GM18873 (cell line): Measurements from ENCODE around the gene RALA.

Experiments
- ATAC-seq: cut with Tn5 transposase; IDR thresholded peaks from one replicate; pipeline ENCODE4 v1.9.1; 2021; ENCODE audit warnings: mild to moderate bottlenecking, moderate library complexity, moderate number of reproducible peaks; ENCODE audit not compliant: unreplicated experiment, low FRiP score

The RALA gene, protein sequence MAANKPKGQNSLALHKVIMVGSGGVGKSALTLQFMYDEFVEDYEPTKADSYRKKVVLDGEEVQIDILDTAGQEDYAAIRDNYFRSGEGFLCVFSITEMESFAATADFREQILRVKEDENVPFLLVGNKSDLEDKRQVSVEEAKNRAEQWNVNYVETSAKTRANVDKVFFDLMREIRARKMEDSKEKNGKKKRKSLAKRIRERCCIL

DNA sequence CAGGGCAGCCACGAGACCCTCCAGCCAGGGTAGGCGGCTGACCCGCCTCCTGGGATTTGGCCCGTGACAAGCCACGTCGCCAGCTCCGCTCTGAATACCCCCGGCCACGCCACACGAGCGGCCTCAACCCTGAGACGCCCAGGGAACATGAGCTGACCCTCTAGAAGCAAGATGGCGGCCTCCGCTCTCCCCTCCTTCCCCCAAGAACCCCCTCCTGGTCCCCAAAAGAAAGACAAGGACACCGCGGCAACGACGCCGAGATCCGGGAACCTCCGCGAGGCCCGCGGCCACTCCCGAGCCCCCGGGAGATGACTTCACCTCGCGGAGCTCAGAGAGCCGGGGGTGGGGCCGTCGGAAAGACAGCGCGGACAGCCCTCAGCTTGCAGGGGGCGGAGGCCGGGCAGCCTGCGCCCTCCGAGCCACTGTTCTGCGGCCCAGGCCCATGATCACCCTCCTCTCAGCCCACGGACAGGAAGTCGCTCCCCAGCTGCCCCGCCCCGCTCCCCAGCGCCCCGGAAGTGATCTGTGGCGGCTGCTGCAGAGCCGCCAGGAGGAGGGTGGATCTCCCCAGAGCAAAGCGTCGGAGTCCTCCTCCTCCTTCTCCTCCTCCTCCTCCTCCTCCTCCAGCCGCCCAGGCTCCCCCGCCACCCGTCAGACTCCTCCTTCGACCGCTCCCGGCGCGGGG is at the start of gene RALA:
Gene RALA, plus strand, starts transcription at position 526 of the 685 bp plus-strand sequence. CDS start 63,096 bp downstream, outside the sequence.
- ATAC-seq = peak; percentile 83

GRCh38 chr7:39574673-39575349 is 48.6 kb upstream of the RALA start:
- no peak for ATAC-seq

DNA sequence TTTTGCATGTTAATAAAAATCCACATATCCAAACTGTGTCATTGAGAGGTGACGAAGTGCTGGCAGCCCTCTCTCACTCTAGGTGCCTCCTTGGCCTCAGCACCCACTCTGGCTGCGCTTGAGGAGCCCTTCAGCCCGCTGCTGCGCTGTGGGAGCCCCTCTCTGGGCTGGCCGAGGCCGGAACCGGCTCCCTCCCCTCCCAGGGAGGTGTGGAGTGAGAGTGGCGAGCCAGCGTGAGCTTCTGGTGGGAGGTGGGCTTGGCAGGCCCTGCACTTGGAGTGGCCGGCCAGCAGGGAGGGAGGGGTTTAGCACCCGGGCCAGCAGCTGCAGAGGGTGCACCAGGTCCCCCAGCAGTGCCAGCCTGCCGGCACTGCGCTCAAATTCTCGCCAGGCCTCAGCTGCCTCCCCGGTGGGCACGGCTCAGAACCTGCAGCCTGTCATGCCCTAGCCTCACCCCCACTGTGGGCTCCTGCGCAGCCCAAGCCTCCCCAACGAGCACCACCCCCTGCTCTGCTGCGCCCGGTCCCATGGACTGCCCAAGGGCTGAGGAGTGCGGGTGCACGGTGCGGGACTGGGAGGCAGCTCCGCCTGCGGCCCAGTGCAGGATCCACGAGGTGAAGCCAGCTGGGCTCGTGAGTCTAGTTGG is 46.0 kb upstream of the RALA start:
- ATAC-seq = no peak

GRCh38 chr7:39580149-39580874 is 43.1 kb upstream of the RALA start:
- peak; percentile 85 for ATAC-seq

GRCh38 chr7:39582536-39582935 is 40.8 kb upstream of the RALA start:
- no peak for ATAC-seq

DNA sequence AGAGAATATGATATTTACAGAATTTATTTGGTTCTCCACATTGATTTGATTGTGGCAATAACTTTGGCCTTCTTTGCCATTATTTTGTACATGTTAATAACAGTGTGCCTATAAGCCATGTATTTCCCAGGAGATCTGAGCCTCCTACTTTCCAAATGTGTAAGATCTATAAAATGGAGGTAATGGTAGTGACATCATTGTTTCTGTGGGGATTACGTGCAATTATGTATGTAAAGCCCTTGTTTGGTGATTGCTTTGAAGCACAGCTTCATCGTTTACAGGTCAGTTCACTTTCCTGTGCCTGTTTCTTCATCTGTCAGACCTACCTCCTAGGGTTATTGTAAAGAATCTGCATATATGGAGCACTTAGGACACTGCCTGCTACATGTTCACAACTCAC is 39.8 kb upstream of the RALA start:
- no peak for ATAC-seq

GRCh38 chr7:39587393-39587792 is 36.0 kb upstream of the RALA start:
- ATAC-seq = no peak

DNA sequence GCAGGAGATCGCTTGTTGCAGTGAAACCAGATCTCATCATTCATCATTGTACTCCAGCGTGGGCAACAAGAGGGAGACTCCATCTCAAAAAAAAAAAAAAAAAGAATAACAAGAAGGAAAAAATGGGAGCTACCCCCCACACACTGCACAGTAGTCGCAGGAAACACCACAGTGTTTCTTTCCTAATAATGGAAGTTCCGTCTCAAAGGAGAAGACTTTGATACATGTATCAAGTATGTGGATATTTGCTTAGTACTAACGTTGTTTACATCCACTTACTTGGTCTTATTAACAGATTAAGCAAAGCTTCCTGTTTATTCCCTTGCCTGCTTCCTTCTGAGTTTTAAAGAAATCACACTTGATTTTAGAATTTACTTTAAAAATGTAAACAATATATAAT is 35.0 kb upstream of the RALA start:
- ATAC-seq = no peak

GRCh38 chr7:39589323-39590111 is 33.9 kb upstream of the RALA start:
- ATAC-seq = peak; percentile 93

- no peak for ATAC-seq
Observed at GRCh38 chr7:39592586-39592985, 30.8 kb upstream of the RALA start.

GRCh38 chr7:39594988-39595620 is 28.3 kb upstream of the RALA start:
- no peak for ATAC-seq

DNA sequence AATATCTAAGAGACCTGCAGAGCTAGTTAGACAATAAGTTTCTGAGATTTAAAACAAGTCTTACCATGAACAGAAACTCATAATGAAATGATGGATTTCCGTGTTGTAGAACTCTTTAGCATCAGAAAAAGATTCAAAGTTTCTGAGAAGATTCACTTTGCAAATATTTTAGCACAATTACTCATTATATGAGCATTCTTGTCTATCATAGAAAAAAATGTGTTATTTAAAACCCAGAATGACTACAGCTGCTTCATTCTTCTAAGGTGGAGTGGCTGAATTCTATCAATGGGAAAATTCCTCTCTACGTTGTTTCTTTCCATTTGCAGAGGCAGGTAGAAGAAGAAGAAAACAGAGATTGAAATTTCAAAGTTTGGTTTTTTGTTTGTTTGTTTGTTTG is 21.0 kb upstream of the RALA start:
- no peak for ATAC-seq

DNA sequence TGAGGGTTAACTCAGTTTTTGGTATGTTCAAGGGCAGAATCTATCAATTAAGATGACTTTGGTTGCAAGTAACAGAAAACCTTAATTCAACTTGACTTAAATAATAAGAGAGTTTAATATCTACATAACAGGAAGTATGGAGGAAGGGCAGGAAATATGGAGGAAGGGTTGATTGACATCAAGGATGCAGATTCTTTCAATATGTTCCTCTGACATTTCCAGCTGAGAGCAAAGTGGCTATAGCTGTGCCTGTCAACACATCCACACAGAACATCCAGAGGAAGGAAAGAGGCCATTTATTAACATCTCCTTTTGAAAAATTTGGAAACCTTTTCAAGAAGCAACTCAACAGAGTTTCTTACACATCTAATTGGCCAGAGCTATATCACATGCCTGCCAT is 19.4 kb upstream of the RALA start:
- ATAC-seq = no peak

- no peak for ATAC-seq
Observed at GRCh38 chr7:39605087-39605486, 18.3 kb upstream of the RALA start.

- no peak for ATAC-seq
Observed at GRCh38 chr7:39606352-39606751, 17.0 kb upstream of the RALA start.

GRCh38 chr7:39606941-39607340 is 16.4 kb upstream of the RALA start:
- no peak for ATAC-seq

DNA sequence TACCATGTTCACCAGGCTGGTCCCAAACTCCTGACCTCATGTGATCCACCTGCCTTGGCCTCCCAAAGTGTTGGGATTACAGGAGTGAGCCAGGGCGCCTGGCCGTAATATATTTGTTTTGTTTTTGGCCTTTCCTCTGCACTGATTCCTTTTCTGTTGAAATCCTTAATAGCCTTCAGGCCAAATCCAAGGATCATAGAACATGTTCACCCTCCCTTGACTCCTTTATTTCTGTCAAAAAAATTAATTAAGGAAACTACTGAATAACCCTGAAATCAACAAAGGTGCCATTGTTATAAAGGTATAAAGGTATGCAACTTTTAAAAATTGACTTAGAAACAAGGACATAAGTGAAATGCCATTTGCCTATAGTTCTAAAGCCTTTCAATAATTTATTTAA is 15.5 kb upstream of the RALA start:
- no peak for ATAC-seq

DNA sequence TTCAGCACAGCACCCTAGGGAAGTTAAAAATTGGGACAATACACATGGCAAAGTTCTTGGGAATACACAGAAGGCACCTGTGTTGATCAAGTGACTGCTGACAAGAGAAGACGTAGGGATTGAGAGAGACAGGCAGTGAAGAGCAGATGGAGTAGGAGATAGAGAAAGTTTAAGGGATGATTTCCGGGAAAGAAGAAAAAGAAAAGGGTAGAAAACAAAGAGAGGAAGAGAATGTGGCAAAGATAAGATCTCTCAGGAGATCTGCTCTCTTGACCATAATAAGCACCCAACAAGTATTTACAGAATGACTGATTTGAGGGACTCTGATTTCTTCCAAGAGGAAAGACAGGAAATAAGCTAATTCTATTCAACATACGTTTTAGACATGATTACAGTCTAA is 15.1 kb upstream of the RALA start:
- ATAC-seq = no peak

DNA sequence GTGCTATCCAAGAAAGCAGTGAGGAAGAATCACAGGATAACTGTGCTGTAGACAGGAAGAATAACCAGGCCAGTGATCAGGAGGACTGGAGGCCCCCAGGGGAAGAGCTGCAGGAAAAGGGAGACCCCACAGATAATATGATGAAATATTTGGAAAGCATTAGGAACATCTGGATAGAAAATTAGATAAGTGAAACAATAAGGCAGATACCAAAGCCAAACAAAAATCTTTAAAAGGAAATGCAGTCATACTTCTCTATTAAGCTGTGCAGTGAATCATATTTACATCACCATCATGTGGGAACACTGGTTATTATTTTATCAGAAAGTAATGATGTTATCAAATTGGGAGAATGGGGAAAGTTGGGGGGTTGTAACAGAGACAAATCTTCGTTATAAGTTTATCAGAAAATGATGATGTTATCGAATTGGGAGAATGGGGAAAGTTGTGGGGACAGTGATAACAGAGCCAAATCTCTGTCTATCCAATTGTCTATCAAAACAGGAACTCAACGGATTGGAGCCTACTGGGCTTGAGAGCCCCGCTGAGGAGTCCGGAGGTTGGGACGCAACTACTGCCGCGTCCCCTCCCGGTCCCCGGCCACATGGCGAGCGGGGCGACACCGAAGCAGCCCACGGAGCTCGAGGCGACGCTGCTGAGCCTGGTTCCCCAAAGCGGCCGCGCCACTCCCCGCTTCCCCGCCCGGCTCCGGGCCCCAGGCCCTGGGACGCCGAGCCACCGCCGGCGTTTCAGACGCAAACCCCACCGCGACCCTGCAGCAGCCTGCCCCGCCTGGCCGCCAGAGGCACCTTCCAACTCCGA is 14.0 kb upstream of the RALA start:
- no peak for ATAC-seq
